ENCODE results near the gene ECT2.

- TF ChIP-seq CTCF (IDR thresholded peaks at IDR 0.05): no peak
- no peak for TF ChIP-seq POLR2A (IDR thresholded peaks at IDR 0.05)
- TF ChIP-seq EP300 (IDR thresholded peaks at IDR 0.05; ENCODE audit: low read depth): no peak
- no peak for TF ChIP-seq POLR2AphosphoS5 (IDR thresholded peaks at IDR 0.05)
Observed at GRCh38 chr3:172853005-172853404, 102.5 kb downstream of the ECT2 start.

All from transverse colon (tissue), 4 donors.